Panc1 (cell line): ENCODE data around the gene PPFIA4. TPM values are rescaled to one million over a fixed set of nuclear protein-coding genes. Genes with fewer than 3 reads are reported as not detected.

Experiments
- ATAC-seq: fragments of 200-7000 bp; cut with Tn5 transposase; 2 replicates; pipeline ENCODE4 v1.9.1; 2020; ENCODE audit warnings: mild to moderate bottlenecking, moderate library complexity
- BruUV-seq: library from RNA; stranded (reverse); fragments of 400-500 nt; replicated peaks from 2 replicates; lab custom pipeline; 2021; lab: Mats Ljungman, UMichigan
- CTCF ChIA-PET: fragments of 300-600 bp; sonication (Branson Sonifier 250); formaldehyde crosslinking; loops from one replicate; lab custom pipeline; 2022; ENCODE audit warnings: antibody characterized with exemption; lab: Charles Lee
- POLR2A ChIA-PET: fragments of 300-600 bp; sonication (Branson Sonifier 250); formaldehyde crosslinking; loops from one replicate; lab custom pipeline; 2022; ENCODE audit warnings: antibody characterized with exemption; lab: Charles Lee
- DNase-seq: peaks from one replicate; pipeline ENCODE4 v3.0.0-alpha.2; 2010; ENCODE audit warnings: low read depth, low spot score
- H3K27ac ChIP-seq: 2 replicates; pipeline ENCODE4 v1.5.1; 2011; ENCODE audit warnings: mild to moderate bottlenecking, low read length, inconsistent platforms
- H3K27me3 ChIP-seq: fragments of 200-500 bp; sonication (Bioruptor generic); 2 replicates; pipeline ENCODE4 v1.6.0; 2014; ENCODE audit warnings: low read length, inconsistent platforms; ENCODE audit not compliant: control insufficient read depth, insufficient read depth
- H3K36me3 ChIP-seq: fragments of 200-500 bp; sonication (Bioruptor generic); 2 replicates; pipeline ENCODE4 v1.5.1; 2014; ENCODE audit warnings: inconsistent platforms, mild to moderate bottlenecking, low read length, moderate library complexity; ENCODE audit not compliant: control insufficient read depth, insufficient read depth
- H3K4me1 ChIP-seq: 2 replicates; pipeline ENCODE4 v1.5.1; 2011; ENCODE audit warnings: inconsistent platforms, mild to moderate bottlenecking, low read length, moderate library complexity; ENCODE audit not compliant: control insufficient read depth, insufficient read depth
- H3K4me3 ChIP-seq, 2 experiments: 2 replicates each; pipeline ENCODE4 v1.5.1; 2011 to 2012; ENCODE audit warnings: low read depth in 2 of 2, low read length in 2 of 2, mild to moderate bottlenecking in 2 of 2, inconsistent platforms in 1 of 2, moderate library complexity in 1 of 2
- H3K9me3 ChIP-seq: fragments of 200-500 bp; sonication (Bioruptor generic); 2 replicates; pipeline ENCODE4 v1.5.1; 2014; ENCODE audit warnings: low read depth, mild to moderate bottlenecking, inconsistent platforms, low read length, moderate library complexity; ENCODE audit not compliant: control insufficient read depth, insufficient read depth
- CTCF ChIP-seq: fragments of 450-650 bp; IDR thresholded peaks from 2 replicates; pipeline ENCODE4 v1.5.1; 2017; ENCODE audit warnings: mild to moderate bottlenecking
- POLR2AphosphoS5 ChIP-seq: IDR thresholded peaks from 2 replicates; pipeline ENCODE4 v1.6.1; 2012; ENCODE audit warnings: mild to moderate bottlenecking, low read depth, low read length, moderate library complexity
- REST ChIP-seq, 2 experiments: IDR thresholded peaks; 2 replicates each; pipeline ENCODE4 v1.6.1; 2011 to 2012; ENCODE audit warnings: low read depth in 2 of 2, control low read depth in 1 of 2, low read length in 1 of 2, mild to moderate bottlenecking in 1 of 2, moderate library complexity in 1 of 2; ENCODE audit not compliant: insufficient read depth in 1 of 2
- SIN3A ChIP-seq: IDR thresholded peaks from 2 replicates; pipeline ENCODE4 v1.6.1; 2012; ENCODE audit warnings: low read depth, mild to moderate bottlenecking, low read length, moderate library complexity, borderline replicate concordance; ENCODE audit not compliant: insufficient read depth
- TCF7L2 ChIP-seq: IDR thresholded peaks from 2 replicates; pipeline ENCODE4 v1.6.1; 2011; ENCODE audit warnings: mild to moderate bottlenecking, low read depth, low read length, inconsistent platforms
- in situ Hi-C: cut with HindIII; loops from 2 replicates; pipeline ENCODE4 v1.10.0; 2016; ENCODE audit warnings: low sequenced_read_pairs, low pct_unique_long_range_greater_than_20kb
- intact Hi-C: fragments of 100-400 bp; cut with micrococcal nuclease; formaldehyde crosslinking; loops from one replicate; pipeline ENCODE4 v1.10.0; 2022; ENCODE audit not compliant: unreplicated experiment
- total RNA-seq: library from RNA; stranded (reverse); gene quantifications from one replicate; pipeline ENCODE4 v1.2.1, GENCODE V29; 2021; ENCODE audit not compliant: unreplicated experiment

Gene PPFIA4
- total RNA-seq, 1 experiment from 2014 or later = 1.9 TPM

GRCh38 chr1:203127666-203128430 is 101.6 kb downstream of the PPFIA4 start, which contains the start of gene ADORA1:
Gene ADORA1, plus strand, starts transcription at chr1:203127726. Its CDS starts 1,116 bp downstream, at chr1:203128842.
- H3K4me1 ChIP-seq = peaks cover 28% of the 10 kb centered on the region
- TF ChIP-seq CTCF (no peak), REST (IDR thresholded peaks at IDR 0.05; ENCODE audit: insufficient read depth in 1 of 2, low read depth in 2 of 2, low read length in 1 of 2) (no peak), TCF7L2 (no peak)
- ATAC-seq (peak; percentile 90), DNase-seq (no peak)
- peaks cover 7% of the 10 kb centered on the region for H3K27me3 ChIP-seq
- BruUV-seq = no TSS peak
- H3K36me3 ChIP-seq = no peaks in the 10 kb centered on the region
- peak within 1 kb of the TSS; percentile 39 to 58 for H3K4me3 ChIP-seq
- peak within 1 kb of the TSS; percentile 51 for H3K27ac ChIP-seq
- H3K9me3 ChIP-seq = no peaks in the 10 kb centered on the region
- intact Hi-C loops = no loop called here
- ChIA-PET CTCF (interaction anchor here (0.8 to 1.4 kb wide), 8 partner anchors 20 to 145 kb away, joined by 3 to 6 read pairs (median 4); no protein-coding TSS in a partner anchor), POLR2A (interaction anchor here (1.0 kb wide), 1 partner anchor 12 kb away, joined by 3 read pairs; no protein-coding TSS in a partner anchor)
- in situ Hi-C loops = no loop called here

- intact Hi-C loops = no loop called here
- peak overlapping the region; percentile 39 to 58 for H3K4me3 ChIP-seq
- POLR2A ChIA-PET = interaction anchor here (1.0 kb wide), 1 partner anchor 13 kb away, joined by 3 read pairs; no protein-coding TSS in a partner anchor
- peaks cover 7% of the 10 kb centered on the region for H3K27me3 ChIP-seq
- CTCF ChIA-PET = interaction anchor here (0.8 to 1.4 kb wide), 7 partner anchors 19 to 144 kb away, joined by 3 to 6 read pairs (median 4); no protein-coding TSS in a partner anchor
- in situ Hi-C loops = no loop called here
- no peaks in the 10 kb centered on the region for H3K9me3 ChIP-seq
- TF ChIP-seq TCF7L2 (no peak), POLR2AphosphoS5 (no peak), REST (IDR thresholded peaks at IDR 0.05; ENCODE audit: insufficient read depth in 1 of 2, low read depth in 2 of 2, low read length in 1 of 2) (no peak), SIN3A (no peak), CTCF (no peak)
- no peak for DNase-seq
- no peaks in the 10 kb centered on the region for H3K36me3 ChIP-seq
- H3K4me1 ChIP-seq = peaks cover 28% of the 10 kb centered on the region
- peak overlapping the region; percentile 51 for H3K27ac ChIP-seq
- no peak for ATAC-seq
- BruUV-seq = no TSS peak
Observed at GRCh38 chr1:203128431-203128715, 102.1 kb downstream of the PPFIA4 start.
